OCI-LY7 (cell line): Measurements from ENCODE around the gene HAUS2. TPM values are rescaled to one million over a fixed set of nuclear protein-coding genes. Genes with fewer than 3 reads are reported as not detected.

ENCODE experiments used
- BruUV-seq: library from RNA; stranded (reverse); fragments of 400-500 nt; replicated peaks from 2 replicates; lab custom pipeline; 2021; lab: Mats Ljungman, UMichigan
- CTCF ChIA-PET: fragments of 300-600 bp; sonication (Branson Sonifier 250); formaldehyde crosslinking; loops from one replicate; lab custom pipeline; 2022; ENCODE audit warnings: antibody characterized with exemption; ENCODE audit not compliant: unreplicated experiment; lab: Charles Lee
- POLR2A ChIA-PET: fragments of 300-600 bp; sonication (Branson Sonifier 250); formaldehyde crosslinking; loops from one replicate; lab custom pipeline; 2022; ENCODE audit warnings: antibody characterized with exemption; lab: Charles Lee
- DNase-seq: peaks from one replicate; pipeline ENCODE4 v3.0.0-alpha.2; 2015; ENCODE audit warnings: low spot score
- H2AFZ ChIP-seq: fragments of 200-600 bp; sonication (generic), shearing (Covaris generic); 2 replicates; pipeline ENCODE4 v1.6.1; 2014; ENCODE audit warnings: mild to moderate bottlenecking, antibody characterized with exemption, low read length, moderate library complexity
- H3K27ac ChIP-seq: fragments of 200-600 bp; sonication (generic); 2 replicates; pipeline ENCODE4 v1.5.1; 2014; ENCODE audit warnings: mixed run types, low read depth, mild to moderate bottlenecking, moderate library complexity, low read length, inconsistent platforms; ENCODE audit not compliant: poor library complexity, severe bottlenecking
- H3K36me3 ChIP-seq: fragments of 200-600 bp; sonication (generic); 2 replicates; pipeline ENCODE4 v1.6.1; 2014; ENCODE audit warnings: mild to moderate bottlenecking, antibody characterized with exemption, low read length, moderate library complexity, mixed read lengths; ENCODE audit not compliant: insufficient read depth
- H3K4me1 ChIP-seq: fragments of 200-600 bp; sonication (generic); 2 replicates; pipeline ENCODE4 v1.5.1; 2014; ENCODE audit warnings: mild to moderate bottlenecking, low read length; ENCODE audit not compliant: insufficient read depth, poor library complexity, severe bottlenecking
- H3K4me2 ChIP-seq: fragments of 200-600 bp; sonication (generic); 2 replicates; pipeline ENCODE4 v1.6.1; 2014; ENCODE audit warnings: mild to moderate bottlenecking, low read length
- H3K4me3 ChIP-seq: fragments of 200-600 bp; sonication (generic); 2 replicates; pipeline ENCODE4 v1.5.1; 2014; ENCODE audit warnings: mild to moderate bottlenecking, low read depth, low read length; ENCODE audit not compliant: poor library complexity, severe bottlenecking
- H3K79me2 ChIP-seq: fragments of 200-600 bp; sonication (generic); 2 replicates; pipeline ENCODE4 v1.6.1; 2016; ENCODE audit warnings: low read depth, mild to moderate bottlenecking, low read length, moderate library complexity, mixed read lengths; ENCODE audit not compliant: insufficient read depth
- H3K9me2 ChIP-seq: fragments of 200-600 bp; sonication (generic); 2 replicates; pipeline ENCODE4 v1.6.1; 2016; ENCODE audit warnings: mild to moderate bottlenecking, low read length, mixed read lengths; ENCODE audit not compliant: insufficient read depth
- H3K9me3 ChIP-seq: fragments of 200-600 bp; sonication (generic); 2 replicates; pipeline ENCODE4 v1.6.1; 2014; ENCODE audit warnings: mild to moderate bottlenecking, mixed run types, low read length, mixed read lengths
- H4K20me1 ChIP-seq: fragments of 200-600 bp; sonication (generic); 2 replicates; pipeline ENCODE4 v1.6.1; 2014; ENCODE audit warnings: mild to moderate bottlenecking, antibody characterized with exemption, low read length, moderate library complexity, mixed read lengths; ENCODE audit not compliant: insufficient read depth
- EZH2phosphoT487 ChIP-seq: fragments of 200-600 bp; sonication (generic); IDR thresholded peaks from 2 replicates; pipeline ENCODE4 v1.6.1; 2018; ENCODE audit warnings: low read depth, borderline replicate concordance, mild to moderate bottlenecking, mixed run types, antibody characterized with exemption, low read length, moderate library complexity, mixed read lengths
- intact Hi-C: fragments of 100-400 bp; cut with micrococcal nuclease; formaldehyde crosslinking; loops from one replicate; pipeline ENCODE4 v1.10.0; 2022; ENCODE audit not compliant: unreplicated experiment
- total RNA-seq, 2 experiments: library from RNA; depleted of rRNA in 1 of 2; stranded (reverse); fragments of >200 nt in 1 of 2; shearing (Covaris generic) in 1 of 2; gene quantifications; 2 replicates each; pipeline ENCODE4 v1.2.3, GENCODE V29; 2014 to 2022
- TF ChIP-seq, protein P1 (sequence below): fragments of 200-600 bp; sonication (generic); conservative IDR thresholded peaks from 2 replicates; pipeline ENCODE4 v1.5.1; 2014; ENCODE audit warnings: mild to moderate bottlenecking, antibody characterized with exemption, low read length, moderate library complexity, mixed read lengths

Gene HAUS2
- total RNA-seq, 2 experiments from 2014 or later: 43.7 to 50.4 TPM

DNA sequence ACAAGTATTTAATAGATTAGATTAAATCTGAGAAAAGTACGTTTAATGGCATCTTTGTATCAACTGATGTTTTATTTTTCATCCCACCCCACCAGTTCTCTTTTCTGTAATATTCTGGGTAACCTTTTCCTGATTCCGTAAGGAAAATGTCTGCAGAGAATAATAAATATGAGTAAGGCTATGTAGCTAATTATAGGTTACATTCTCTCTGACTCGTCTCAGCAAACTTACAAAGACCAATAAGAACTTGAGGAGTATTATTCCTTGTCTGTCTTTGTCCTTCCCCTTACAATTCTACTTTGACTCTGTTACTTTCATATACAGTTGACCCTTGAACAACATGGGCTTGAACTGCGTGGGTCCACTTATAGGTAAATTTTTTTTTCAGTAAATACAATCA is 41.1 kb upstream of the HAUS2 start:
- Histone ChIP-seq H3K4me1 (peaks cover 21% of the 10 kb centered on the region), H3K9me3 (no peaks in the 10 kb centered on the region), H2AFZ (no peak overlapping the region), H3K36me3 (peaks cover 5% of the 10 kb centered on the region), H3K4me2 (no peak overlapping the region), H3K9me2 (no peaks in the 10 kb centered on the region), H3K27ac (no peak overlapping the region), H3K4me3 (no peak overlapping the region), H4K20me1 (no peaks in the 10 kb centered on the region), H3K79me2 (peaks cover 20% of the 10 kb centered on the region; the same call in 1 of the 2 replicates)
- CTCF ChIA-PET: no interaction called here
- intact Hi-C loops: no loop called here
- no peak for DNase-seq
- no TSS peak for BruUV-seq
- no peak for TF ChIP-seq EZH2phosphoT487
- TF ChIP-seq, protein P1, sequence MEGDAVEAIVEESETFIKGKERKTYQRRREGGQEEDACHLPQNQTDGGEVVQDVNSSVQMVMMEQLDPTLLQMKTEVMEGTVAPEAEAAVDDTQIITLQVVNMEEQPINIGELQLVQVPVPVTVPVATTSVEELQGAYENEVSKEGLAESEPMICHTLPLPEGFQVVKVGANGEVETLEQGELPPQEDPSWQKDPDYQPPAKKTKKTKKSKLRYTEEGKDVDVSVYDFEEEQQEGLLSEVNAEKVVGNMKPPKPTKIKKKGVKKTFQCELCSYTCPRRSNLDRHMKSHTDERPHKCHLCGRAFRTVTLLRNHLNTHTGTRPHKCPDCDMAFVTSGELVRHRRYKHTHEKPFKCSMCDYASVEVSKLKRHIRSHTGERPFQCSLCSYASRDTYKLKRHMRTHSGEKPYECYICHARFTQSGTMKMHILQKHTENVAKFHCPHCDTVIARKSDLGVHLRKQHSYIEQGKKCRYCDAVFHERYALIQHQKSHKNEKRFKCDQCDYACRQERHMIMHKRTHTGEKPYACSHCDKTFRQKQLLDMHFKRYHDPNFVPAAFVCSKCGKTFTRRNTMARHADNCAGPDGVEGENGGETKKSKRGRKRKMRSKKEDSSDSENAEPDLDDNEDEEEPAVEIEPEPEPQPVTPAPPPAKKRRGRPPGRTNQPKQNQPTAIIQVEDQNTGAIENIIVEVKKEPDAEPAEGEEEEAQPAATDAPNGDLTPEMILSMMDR: no peak
- POLR2A ChIA-PET: interaction anchor here (0.7 kb wide), 1 partner anchor 318 kb away, joined by 4 read pairs; no protein-coding TSS in a partner anchor

DNA sequence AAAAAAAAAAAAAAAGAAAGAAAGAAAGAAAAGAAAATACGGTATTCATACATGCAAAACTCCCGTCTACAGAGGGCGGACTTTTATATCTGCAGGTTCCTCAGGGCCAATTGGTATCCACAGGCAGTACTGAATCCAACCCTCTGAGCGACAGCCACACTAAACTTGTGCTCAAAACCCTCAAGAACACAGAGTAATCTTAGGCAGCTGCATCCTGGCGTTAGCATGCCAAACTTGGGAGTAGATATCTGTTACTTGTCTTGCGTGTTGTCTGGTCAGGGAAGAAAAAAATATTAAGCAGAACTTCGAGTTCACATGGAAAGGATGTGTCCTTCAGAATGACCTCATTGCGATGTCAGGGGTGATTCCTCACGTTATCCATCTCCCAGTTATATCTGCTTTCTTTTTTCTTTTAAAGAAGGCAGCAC is 40.4 kb upstream of the HAUS2 start:
- H3K9me2 ChIP-seq: no peaks in the 10 kb centered on the region
- TF ChIP-seq EZH2phosphoT487: no peak
- TF ChIP-seq, protein P1: no peak
- no peaks in the 10 kb centered on the region for H3K9me3 ChIP-seq
- no TSS peak for BruUV-seq
- peaks cover 14% of the 10 kb centered on the region; the same call in 1 of the 2 replicates for H3K79me2 ChIP-seq
- H3K4me1 ChIP-seq: peaks cover 21% of the 10 kb centered on the region
- no peak overlapping the region for H2AFZ ChIP-seq
- intact Hi-C loops: no loop called here
- H3K36me3 ChIP-seq: peaks cover 12% of the 10 kb centered on the region
- no peak for DNase-seq
- ChIA-PET CTCF (no interaction called here), POLR2A (interaction anchor here (0.7 kb wide), 1 partner anchor 318 kb away, joined by 4 read pairs; no protein-coding TSS in a partner anchor)
- no peaks in the 10 kb centered on the region for H4K20me1 ChIP-seq
- no peak overlapping the region for H3K27ac ChIP-seq
- H3K4me3 ChIP-seq: no peak overlapping the region
- no peak overlapping the region for H3K4me2 ChIP-seq

DNA sequence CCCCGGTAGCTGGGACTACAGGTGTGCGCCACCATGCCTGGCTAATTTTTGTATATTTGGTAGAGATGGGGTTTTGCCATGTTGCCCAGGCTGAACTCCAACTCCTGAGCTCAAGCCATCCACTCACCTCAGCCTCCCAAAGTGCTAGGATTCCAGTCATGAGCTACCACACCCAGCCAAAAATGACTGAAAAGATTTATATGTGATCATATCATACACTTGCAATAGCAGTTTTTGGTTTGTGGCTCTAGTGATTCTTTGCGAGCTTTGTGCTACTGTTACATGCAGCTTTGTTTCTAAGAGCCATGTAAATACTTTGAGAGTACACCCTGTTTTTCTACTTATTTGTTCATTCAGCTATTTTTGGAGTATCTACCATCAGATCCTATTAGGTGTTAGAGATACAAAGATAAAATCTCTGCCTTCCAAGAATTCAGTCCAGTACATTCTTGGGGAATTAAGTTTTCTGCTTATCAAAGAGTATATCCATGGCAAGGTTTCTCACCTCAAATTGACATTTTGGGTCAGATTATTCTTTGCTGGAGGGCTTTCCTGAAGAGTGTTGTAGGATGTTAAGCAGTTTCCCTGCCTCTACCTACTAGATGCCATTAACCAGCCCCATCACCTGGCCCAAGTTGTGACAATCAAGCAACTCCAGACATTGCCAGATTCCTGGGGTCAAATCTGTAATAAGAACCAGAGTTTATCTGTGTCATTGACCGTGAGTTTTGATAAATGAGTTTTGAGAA is 38.2 kb upstream of the HAUS2 start:
- Histone ChIP-seq H3K4me3 (no peak overlapping the region), H3K27ac (no peak overlapping the region), H3K9me3 (no peaks in the 10 kb centered on the region), H3K4me1 (peaks cover under 1% of the 10 kb centered on the region), H3K79me2 (no peaks in the 10 kb centered on the region), H3K4me2 (no peak overlapping the region), H3K9me2 (no peaks in the 10 kb centered on the region), H2AFZ (no peak overlapping the region), H3K36me3 (peaks cover 31% of the 10 kb centered on the region), H4K20me1 (no peaks in the 10 kb centered on the region)
- intact Hi-C loops: no loop called here
- POLR2A ChIA-PET: interaction anchor here (0.8 to 1.1 kb wide), 2 partner anchors 11 to 16 kb away, joined by 3 read pairs; no protein-coding TSS in a partner anchor
- CTCF ChIA-PET: no interaction called here
- no TSS peak for BruUV-seq
- no peak for DNase-seq
- TF ChIP-seq, protein P1: no peak
- no peak for TF ChIP-seq EZH2phosphoT487
